Panc1 (cell line): ENCODE results near the gene HES2. TPM values are rescaled to one million over a fixed set of nuclear protein-coding genes. Genes with fewer than 3 reads are reported as not detected.

Source experiments
- ATAC-seq: fragments of 200-7000 bp; cut with Tn5 transposase; 2 replicates; pipeline ENCODE4 v1.9.1; 2020; ENCODE audit warnings: mild to moderate bottlenecking, moderate library complexity
- BruUV-seq: library from RNA; stranded (reverse); fragments of 400-500 nt; replicated peaks from 2 replicates; lab custom pipeline; 2021; lab: Mats Ljungman, UMichigan
- CTCF ChIA-PET: fragments of 300-600 bp; sonication (Branson Sonifier 250); formaldehyde crosslinking; loops from one replicate; lab custom pipeline; 2022; ENCODE audit warnings: antibody characterized with exemption; lab: Charles Lee
- POLR2A ChIA-PET: fragments of 300-600 bp; sonication (Branson Sonifier 250); formaldehyde crosslinking; loops from one replicate; lab custom pipeline; 2022; ENCODE audit warnings: antibody characterized with exemption; lab: Charles Lee
- DNase-seq: peaks from one replicate; pipeline ENCODE4 v3.0.0-alpha.2; 2010; ENCODE audit warnings: low read depth, low spot score
- H3K27ac ChIP-seq: 2 replicates; pipeline ENCODE4 v1.5.1; 2011; ENCODE audit warnings: mild to moderate bottlenecking, low read length, inconsistent platforms
- H3K27me3 ChIP-seq: fragments of 200-500 bp; sonication (Bioruptor generic); 2 replicates; pipeline ENCODE4 v1.6.0; 2014; ENCODE audit warnings: low read length, inconsistent platforms; ENCODE audit not compliant: control insufficient read depth, insufficient read depth
- H3K36me3 ChIP-seq: fragments of 200-500 bp; sonication (Bioruptor generic); 2 replicates; pipeline ENCODE4 v1.5.1; 2014; ENCODE audit warnings: inconsistent platforms, mild to moderate bottlenecking, low read length, moderate library complexity; ENCODE audit not compliant: control insufficient read depth, insufficient read depth
- H3K4me1 ChIP-seq: 2 replicates; pipeline ENCODE4 v1.5.1; 2011; ENCODE audit warnings: inconsistent platforms, mild to moderate bottlenecking, low read length, moderate library complexity; ENCODE audit not compliant: control insufficient read depth, insufficient read depth
- H3K4me3 ChIP-seq, 2 experiments: 2 replicates each; pipeline ENCODE4 v1.5.1; 2011 to 2012; ENCODE audit warnings: low read depth in 2 of 2, low read length in 2 of 2, mild to moderate bottlenecking in 2 of 2, inconsistent platforms in 1 of 2, moderate library complexity in 1 of 2
- H3K9me3 ChIP-seq: fragments of 200-500 bp; sonication (Bioruptor generic); 2 replicates; pipeline ENCODE4 v1.5.1; 2014; ENCODE audit warnings: low read depth, mild to moderate bottlenecking, inconsistent platforms, low read length, moderate library complexity; ENCODE audit not compliant: control insufficient read depth, insufficient read depth
- CTCF ChIP-seq: fragments of 450-650 bp; IDR thresholded peaks from 2 replicates; pipeline ENCODE4 v1.5.1; 2017; ENCODE audit warnings: mild to moderate bottlenecking
- POLR2AphosphoS5 ChIP-seq: IDR thresholded peaks from 2 replicates; pipeline ENCODE4 v1.6.1; 2012; ENCODE audit warnings: mild to moderate bottlenecking, low read depth, low read length, moderate library complexity
- REST ChIP-seq, 2 experiments: IDR thresholded peaks; 2 replicates each; pipeline ENCODE4 v1.6.1; 2011 to 2012; ENCODE audit warnings: low read depth in 2 of 2, control low read depth in 1 of 2, low read length in 1 of 2, mild to moderate bottlenecking in 1 of 2, moderate library complexity in 1 of 2; ENCODE audit not compliant: insufficient read depth in 1 of 2
- SIN3A ChIP-seq: IDR thresholded peaks from 2 replicates; pipeline ENCODE4 v1.6.1; 2012; ENCODE audit warnings: low read depth, mild to moderate bottlenecking, low read length, moderate library complexity, borderline replicate concordance; ENCODE audit not compliant: insufficient read depth
- TCF7L2 ChIP-seq: IDR thresholded peaks from 2 replicates; pipeline ENCODE4 v1.6.1; 2011; ENCODE audit warnings: mild to moderate bottlenecking, low read depth, low read length, inconsistent platforms
- in situ Hi-C: cut with HindIII; loops from 2 replicates; pipeline ENCODE4 v1.10.0; 2016; ENCODE audit warnings: low sequenced_read_pairs, low pct_unique_long_range_greater_than_20kb
- intact Hi-C: fragments of 100-400 bp; cut with micrococcal nuclease; formaldehyde crosslinking; loops from one replicate; pipeline ENCODE4 v1.10.0; 2022; ENCODE audit not compliant: unreplicated experiment
- total RNA-seq: library from RNA; stranded (reverse); gene quantifications from one replicate; pipeline ENCODE4 v1.2.1, GENCODE V29; 2021; ENCODE audit not compliant: unreplicated experiment

Gene HES2
- total RNA-seq, 1 experiment from 2014 or later, result 11.1 TPM

- ATAC-seq, result peak; percentile 14; the same call in 1 of the 2 replicates
- in situ Hi-C loops (no loop called here), intact Hi-C loops (no loop called here)
- no peaks in the 10 kb centered on the region for H3K9me3 ChIP-seq
- H3K4me1 ChIP-seq, result peaks cover 26% of the 10 kb centered on the region
- ChIA-PET POLR2A (interaction anchor here (0.7 kb wide), 1 partner anchor 140 kb away, joined by 3 read pairs; no protein-coding TSS in a partner anchor), CTCF (interaction anchor here (1.6 kb wide), 1 partner anchor 10 kb away, joined by 35 read pairs; no protein-coding TSS in a partner anchor)
- DNase-seq, result no peak
- no peaks in the 10 kb centered on the region for H3K27me3 ChIP-seq
- no TSS peak for BruUV-seq
- no peak overlapping the region for H3K27ac ChIP-seq
- H3K36me3 ChIP-seq, result no peaks in the 10 kb centered on the region; the same call in 1 of the 2 replicates
- no peak for TF ChIP-seq TCF7L2
- no peak for TF ChIP-seq REST (IDR thresholded peaks at IDR 0.05; ENCODE audit: insufficient read depth in 1 of 2, low read depth in 2 of 2, low read length in 1 of 2)
- no peak for TF ChIP-seq SIN3A
- TF ChIP-seq POLR2AphosphoS5, result no peak
- TF ChIP-seq CTCF, result no peak
- H3K4me3 ChIP-seq, result no peak overlapping the region
Measured at GRCh38 chr1:6427441-6428390, 8.0 kb upstream of the HES2 start.

DNA sequence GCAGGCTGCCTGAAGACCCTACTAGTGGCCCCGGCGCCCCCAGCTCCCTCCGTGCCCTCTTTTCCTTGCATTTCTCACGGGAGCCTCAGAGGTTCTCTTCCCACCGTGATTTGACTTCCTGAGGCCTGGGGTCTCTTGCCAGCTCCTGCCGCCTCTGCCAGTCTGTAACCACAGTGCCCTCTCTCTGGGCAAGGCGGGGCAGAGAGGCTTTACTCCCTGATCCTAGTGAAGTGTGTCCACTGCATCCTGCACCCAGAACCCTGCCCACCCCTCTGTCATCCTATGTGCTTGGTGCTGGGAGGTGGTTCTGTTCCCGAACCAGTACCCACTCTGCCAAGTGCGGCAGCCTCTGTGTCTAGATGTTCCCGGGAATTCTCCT is 7.2 kb upstream of the HES2 start:
- POLR2A ChIA-PET, result interaction anchor here (1.1 kb wide), 1 partner anchor 61 kb away, joined by 3 read pairs; no protein-coding TSS in a partner anchor
- peaks cover 26% of the 10 kb centered on the region for H3K4me1 ChIP-seq
- H3K27ac ChIP-seq, result no peak overlapping the region
- intact Hi-C loops, result no loop called here
- ATAC-seq, result no peak
- in situ Hi-C loops, result no loop called here
- no peak for TF ChIP-seq TCF7L2
- no peaks in the 10 kb centered on the region for H3K9me3 ChIP-seq
- no peak for DNase-seq
- no TSS peak for BruUV-seq
- no peak overlapping the region for H3K4me3 ChIP-seq
- no peaks in the 10 kb centered on the region; the same call in 1 of the 2 replicates for H3K36me3 ChIP-seq
- H3K27me3 ChIP-seq, result no peaks in the 10 kb centered on the region
- CTCF ChIA-PET, result interaction anchor here (0.9 to 1.6 kb wide), 2 partner anchors 11 to 181 kb away, joined by 6 to 35 read pairs; no protein-coding TSS in a partner anchor
